Hippocampal formation (tissue), 2 donors: ENCODE data around the gene LIME1.
"Not testable (repeated sequence)": the region's sequence is repeated elsewhere in the genome, so short reads cannot be mapped to it uniquely, and the experiment has no call there.

Experiments used
- DNase-seq, 2 donors: peaks; one replicate each; lab custom pipeline; 2025; lab: John Stamatoyannopoulos, UW

LIME1 gene

GRCh38 chr20:63773571-63774241 lies 37.2 kb downstream of the LIME1 start:
- no peak for DNase-seq

DNA sequence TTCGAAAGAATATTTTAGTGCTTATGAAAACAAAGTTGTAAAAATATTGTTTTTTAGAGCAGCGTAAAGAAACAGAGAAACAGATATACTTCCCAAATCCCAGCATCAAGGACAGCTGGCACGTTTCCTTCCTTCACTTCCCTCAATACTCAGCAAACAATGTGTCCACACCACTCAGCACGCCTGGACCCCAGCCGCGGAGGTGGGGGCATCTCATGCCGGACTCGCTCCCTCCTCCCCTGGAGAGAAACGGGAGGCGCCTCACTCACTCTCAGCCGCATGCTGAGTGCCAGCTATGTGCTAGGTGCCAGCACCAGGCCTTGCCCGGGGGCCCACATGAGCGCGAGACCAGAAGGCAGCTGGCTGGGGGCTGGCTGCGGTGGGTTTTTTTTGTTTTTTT lies 37.8 kb downstream of the LIME1 start:
- DNase-seq, result no peak

GRCh38 chr20:63775096-63775978 lies 38.9 kb downstream of the LIME1 start:
- DNase-seq, result no peak

DNA sequence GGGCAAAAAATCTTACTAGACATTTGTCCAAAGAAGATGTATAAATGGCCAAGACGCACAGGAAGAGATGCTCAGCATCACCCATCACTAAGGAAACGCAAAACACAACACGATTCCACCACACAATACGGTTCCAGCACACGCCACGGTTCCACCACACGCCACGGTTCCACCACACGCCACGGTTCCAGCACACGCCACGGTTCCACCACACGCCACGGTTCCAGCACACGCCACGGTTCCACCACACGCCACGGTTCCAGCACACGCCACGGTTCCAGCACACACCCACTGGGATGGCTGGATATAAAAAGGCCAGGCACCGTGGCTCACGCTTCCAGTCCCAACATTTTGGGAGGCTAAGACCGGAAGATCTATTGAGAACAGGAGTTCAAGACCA lies 40.4 kb downstream of the LIME1 start:
- not testable (repeated sequence) for DNase-seq

DNA sequence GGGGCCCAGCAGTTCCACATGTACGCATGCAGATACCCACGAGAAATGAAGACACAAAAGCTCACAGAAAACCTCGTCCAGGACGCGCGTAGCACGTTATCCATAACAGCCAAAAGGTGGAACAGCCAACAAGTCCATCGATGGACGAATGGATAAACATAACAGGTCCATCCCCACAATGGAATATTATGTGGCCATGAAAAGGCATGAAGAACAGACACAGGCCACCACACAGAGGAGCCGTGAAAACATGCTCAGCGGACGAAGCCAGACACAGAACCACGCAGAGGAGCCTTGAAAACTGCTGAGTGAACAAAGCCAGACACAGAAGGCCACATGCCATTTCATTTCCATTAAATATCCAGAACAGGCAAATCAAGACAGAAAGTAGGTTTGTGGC lies 41.1 kb downstream of the LIME1 start:
- DNase-seq, result no peak

- DNase-seq, result no peak
Measured at GRCh38 chr20:63778034-63778752, 41.7 kb downstream of the LIME1 start.

GRCh38 chr20:63778857-63779256 lies 42.4 kb downstream of the LIME1 start:
- no peak for DNase-seq

GRCh38 chr20:63781181-63781580 lies 44.7 kb downstream of the LIME1 start:
- no peak for DNase-seq

DNA sequence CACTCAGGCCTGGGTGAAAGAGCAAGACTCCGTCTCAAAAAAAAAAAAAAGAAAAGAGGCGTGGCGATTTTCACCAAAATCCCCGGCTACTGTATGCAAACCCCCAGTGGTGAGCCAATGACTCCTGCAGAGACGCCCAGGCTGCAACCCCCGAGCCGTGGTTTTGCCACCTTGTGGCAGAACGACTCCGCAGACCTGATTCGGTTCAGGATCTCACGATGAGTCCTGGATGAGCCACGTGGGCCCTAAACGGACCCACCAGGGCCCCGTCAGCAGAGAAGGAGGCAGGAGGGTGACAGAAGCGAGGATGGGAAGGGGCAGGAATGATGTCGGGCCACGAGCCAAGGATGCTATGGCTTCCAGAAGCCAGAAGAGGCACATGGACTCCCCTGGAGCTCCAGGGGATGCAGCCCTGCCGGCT lies 45.6 kb downstream of the LIME1 start:
- no peak for DNase-seq

- DNase-seq, result no peak
Measured at GRCh38 chr20:63782521-63782971, 46.1 kb downstream of the LIME1 start.

- DNase-seq, result no peak
Measured at GRCh38 chr20:63783970-63784369, 47.5 kb downstream of the LIME1 start.

DNA sequence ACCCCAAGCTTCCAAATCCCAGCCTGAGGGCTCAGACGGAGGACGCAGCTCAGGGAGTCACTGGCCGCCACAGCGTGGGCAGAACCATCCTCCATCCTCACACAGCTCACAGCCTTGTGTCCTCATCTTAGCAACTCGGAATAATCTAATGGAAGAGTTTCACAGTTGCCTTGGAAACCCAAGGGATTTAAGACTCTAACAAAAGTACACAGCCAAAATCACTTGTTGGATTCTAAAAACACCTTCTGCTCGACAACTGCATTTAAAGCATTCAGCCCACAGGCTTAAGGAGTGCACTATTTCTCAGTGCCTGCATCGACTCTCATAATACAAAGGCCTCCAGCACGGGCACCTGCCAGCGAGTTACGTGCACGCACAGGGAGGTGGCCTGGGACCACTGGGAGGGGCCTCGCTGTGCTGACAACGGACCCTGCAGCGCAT lies 49.2 kb downstream of the LIME1 start:
- peak in 1 of 2 donors; percentile 39 for DNase-seq

DNA sequence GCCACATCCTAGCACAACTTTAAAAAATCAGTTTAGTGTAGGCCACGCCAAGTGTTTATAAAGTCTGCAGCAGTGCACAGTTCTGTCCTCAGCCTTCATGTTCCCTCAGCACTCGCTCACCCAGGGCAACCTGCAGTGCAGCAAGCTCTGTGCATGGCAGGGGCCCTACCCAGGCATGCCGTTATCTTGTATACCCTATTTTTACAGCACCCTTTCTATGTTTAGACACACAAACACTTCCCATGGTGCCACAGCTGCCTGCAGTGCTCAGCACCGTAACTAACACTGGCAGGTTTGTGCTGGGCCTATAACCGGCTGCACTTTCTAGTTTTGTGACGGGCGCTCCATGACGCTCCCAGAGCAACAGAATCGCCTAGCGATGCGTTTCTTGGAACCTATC lies 50.8 kb downstream of the LIME1 start:
- DNase-seq, result no peak

GRCh38 chr20:63787749-63788148 lies 51.3 kb downstream of the LIME1 start:
- DNase-seq, result no peak
